ENCODE results near the gene RGL2. TPM values are rescaled to one million over a fixed set of nuclear protein-coding genes. Genes with fewer than 3 reads are reported as not detected.
A peak's percentile ranks its signal among the peaks of the same experiment; 100 is the strongest.
"Not testable (repeated sequence)": the region's sequence is repeated elsewhere in the genome, so short reads cannot be mapped to it uniquely, and the experiment has no call there.

RGL2 gene
- total RNA-seq, 2 experiments from 2014 or later = 27.2 to 67.6 TPM

DNA sequence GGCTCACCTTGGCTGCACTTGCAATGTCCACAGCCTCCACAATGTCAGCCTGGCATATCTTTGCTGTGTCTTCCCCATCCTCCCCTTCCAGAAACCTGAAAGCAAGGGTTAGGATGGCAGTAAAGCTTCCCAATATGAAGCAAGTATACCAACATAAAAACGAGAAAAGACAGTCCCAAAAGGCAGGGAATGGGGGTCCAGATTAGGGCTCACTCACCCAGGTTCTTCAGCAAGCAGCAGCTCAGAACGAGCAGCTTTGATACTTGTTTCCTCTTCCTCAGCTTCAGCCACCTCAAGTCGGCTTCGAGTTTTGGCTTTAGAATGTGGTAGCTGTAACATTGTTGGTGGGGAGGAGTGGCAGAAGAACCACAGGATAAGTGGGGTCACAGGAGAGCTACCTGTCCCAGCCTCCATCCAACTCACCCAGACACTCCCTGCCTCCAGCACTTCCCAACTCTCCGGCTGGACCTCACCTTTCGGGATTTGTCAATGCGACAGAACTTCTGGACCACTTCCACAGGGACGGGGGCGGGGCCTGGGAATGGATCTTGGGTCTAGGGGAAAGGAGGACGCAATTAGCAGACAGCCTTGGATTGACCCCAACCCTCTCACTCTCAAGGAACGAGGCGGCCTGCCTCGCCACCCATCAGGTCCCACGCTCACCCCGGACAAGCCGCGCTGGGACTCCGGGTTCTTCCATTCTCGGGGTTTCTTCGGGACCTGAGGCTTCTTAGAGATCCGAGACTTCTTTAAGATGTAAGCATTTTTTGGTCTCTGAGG lies 10.4 kb downstream of the RGL2 start:
- Histone ChIP-seq H3K4me3 (ENCODE audit: low read depth, low read length, poor library complexity, severe bottlenecking) (peak overlapping the region; percentile 86), H3K36me3 (ENCODE audit: insufficient read depth, low read length) (peaks cover 72% of the 10 kb centered on the region), H2AFZ (ENCODE audit: low read length) (peak overlapping the region; percentile 91), H3K9me2 (ENCODE audit: insufficient read depth, low read length) (no peaks in the 10 kb centered on the region), H3K4me1 (ENCODE audit: insufficient read depth, low read length, poor library complexity, severe bottlenecking) (peaks cover 24% of the 10 kb centered on the region), H3K9me3 (ENCODE audit: low read length) (no peaks in the 10 kb centered on the region), H3K4me2 (ENCODE audit: low read length) (peak overlapping the region; percentile 87), H4K20me1 (ENCODE audit: insufficient read depth, low read length) (no peaks in the 10 kb centered on the region), H3K79me2 (ENCODE audit: insufficient read depth, low read depth, low read length) (peaks cover 31% of the 10 kb centered on the region; the same call in 1 of the 2 replicates), H3K27ac (ENCODE audit: low read depth, low read length, poor library complexity, severe bottlenecking) (peak overlapping the region; percentile 46)
- intact Hi-C loops (cut with micrococcal nuclease; ENCODE audit: unreplicated experiment) = no loop called here
- DNase-seq (ENCODE audit: low spot score) = no peak
- CTCF ChIA-PET (ENCODE audit: unreplicated experiment) = interaction anchor here (0.5 to 1.6 kb wide), 3 partner anchors 10 to 1366 kb away, joined by 3 read pairs; partner anchors contain the start of gene RGL2
- POLR2A ChIA-PET = interaction anchor here (0.7 to 3.0 kb wide), 5 partner anchors 9 to 423 kb away, joined by 3 to 19 read pairs (median 8); partner anchors contain the start of genes B3GALT4, RGL2, RPS18 and VPS52
- BruUV-seq (replicated peaks) = TSS peak; percentile 85
- TF ChIP-seq, protein P1, sequence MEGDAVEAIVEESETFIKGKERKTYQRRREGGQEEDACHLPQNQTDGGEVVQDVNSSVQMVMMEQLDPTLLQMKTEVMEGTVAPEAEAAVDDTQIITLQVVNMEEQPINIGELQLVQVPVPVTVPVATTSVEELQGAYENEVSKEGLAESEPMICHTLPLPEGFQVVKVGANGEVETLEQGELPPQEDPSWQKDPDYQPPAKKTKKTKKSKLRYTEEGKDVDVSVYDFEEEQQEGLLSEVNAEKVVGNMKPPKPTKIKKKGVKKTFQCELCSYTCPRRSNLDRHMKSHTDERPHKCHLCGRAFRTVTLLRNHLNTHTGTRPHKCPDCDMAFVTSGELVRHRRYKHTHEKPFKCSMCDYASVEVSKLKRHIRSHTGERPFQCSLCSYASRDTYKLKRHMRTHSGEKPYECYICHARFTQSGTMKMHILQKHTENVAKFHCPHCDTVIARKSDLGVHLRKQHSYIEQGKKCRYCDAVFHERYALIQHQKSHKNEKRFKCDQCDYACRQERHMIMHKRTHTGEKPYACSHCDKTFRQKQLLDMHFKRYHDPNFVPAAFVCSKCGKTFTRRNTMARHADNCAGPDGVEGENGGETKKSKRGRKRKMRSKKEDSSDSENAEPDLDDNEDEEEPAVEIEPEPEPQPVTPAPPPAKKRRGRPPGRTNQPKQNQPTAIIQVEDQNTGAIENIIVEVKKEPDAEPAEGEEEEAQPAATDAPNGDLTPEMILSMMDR (conservative IDR thresholded peaks at IDR 0.05; ENCODE audit: low read length) = no peak
- no peak for TF ChIP-seq EZH2phosphoT487 (IDR thresholded peaks at IDR 0.05; ENCODE audit: borderline replicate concordance, low read depth, low read length)

DNA sequence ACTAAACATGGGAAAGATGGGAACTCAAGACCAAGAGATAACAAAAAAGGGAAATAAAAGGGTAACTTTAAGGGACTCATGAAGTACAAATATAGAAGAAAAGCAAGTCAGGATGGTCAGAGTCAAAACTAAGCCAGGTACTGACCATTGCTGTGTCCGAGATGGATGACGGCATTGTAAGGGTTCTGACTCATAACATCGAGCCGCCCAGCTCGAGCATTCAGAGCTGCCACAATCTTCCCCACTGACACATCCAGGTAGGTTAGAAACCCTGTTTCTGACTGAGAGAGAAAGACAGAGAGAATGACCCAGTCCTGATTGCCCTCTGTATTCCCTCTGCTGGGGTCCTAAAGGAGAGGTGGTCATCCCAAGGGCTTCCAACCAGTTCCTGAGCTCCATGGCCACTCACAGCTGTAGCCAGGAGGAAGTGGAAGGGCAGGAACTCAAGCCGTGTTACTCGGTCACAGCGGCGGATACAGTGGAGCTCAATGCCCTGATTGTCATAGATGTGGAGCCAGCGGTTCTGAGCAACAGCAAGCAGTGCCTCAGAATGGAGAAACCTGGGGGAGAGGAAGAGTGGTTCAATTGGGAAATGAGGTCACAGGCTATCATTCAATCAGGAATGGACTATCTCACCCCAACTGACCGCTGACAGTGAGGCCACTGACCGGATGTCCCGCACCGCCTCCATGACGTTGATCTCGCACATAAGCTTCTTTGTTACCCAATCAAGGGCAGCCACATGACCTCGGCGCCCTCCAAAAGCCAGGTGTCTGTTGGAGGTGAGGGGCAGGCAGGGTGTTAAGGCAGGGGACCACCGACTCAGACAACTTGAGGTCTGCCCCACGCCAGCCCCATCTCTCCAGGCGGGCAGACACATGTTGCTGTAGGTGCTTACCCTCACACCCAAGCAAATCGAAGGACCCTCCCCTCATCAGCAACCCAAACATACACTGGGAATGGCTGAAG lies 11.5 kb downstream of the RGL2 start:
- peaks cover 31% of the 10 kb centered on the region; the same call in 1 of the 2 replicates for H3K79me2 ChIP-seq (ENCODE audit: insufficient read depth, low read depth, low read length)
- H3K9me2 ChIP-seq (ENCODE audit: insufficient read depth, low read length) = no peaks in the 10 kb centered on the region
- H4K20me1 ChIP-seq (ENCODE audit: insufficient read depth, low read length) = no peaks in the 10 kb centered on the region
- ChIA-PET POLR2A (interaction anchor here (0.5 to 1.3 kb wide), 2 partner anchors 10 to 101 kb away, joined by 3 to 4 read pairs; partner anchors contain the start of gene B3GALT4), CTCF (ENCODE audit: unreplicated experiment) (no interaction called here)
- TF ChIP-seq, protein P1 (conservative IDR thresholded peaks at IDR 0.05; ENCODE audit: low read length) = no peak
- TF ChIP-seq EZH2phosphoT487 (IDR thresholded peaks at IDR 0.05; ENCODE audit: borderline replicate concordance, low read depth, low read length) = no peak
- intact Hi-C loops (cut with micrococcal nuclease; ENCODE audit: unreplicated experiment) = no loop called here
- H3K4me2 ChIP-seq (ENCODE audit: low read length) = peak overlapping the region; percentile 87
- no peak overlapping the region for H2AFZ ChIP-seq (ENCODE audit: low read length)
- H3K36me3 ChIP-seq (ENCODE audit: insufficient read depth, low read length) = peaks cover 70% of the 10 kb centered on the region
- H3K9me3 ChIP-seq (ENCODE audit: low read length) = no peaks in the 10 kb centered on the region
- no TSS peak for BruUV-seq (replicated peaks)
- no peak for DNase-seq (ENCODE audit: low spot score)
- peak overlapping the region; percentile 86 for H3K4me3 ChIP-seq (ENCODE audit: low read depth, low read length, poor library complexity, severe bottlenecking)
- H3K27ac ChIP-seq (ENCODE audit: low read depth, low read length, poor library complexity, severe bottlenecking) = no peak overlapping the region
- H3K4me1 ChIP-seq (ENCODE audit: insufficient read depth, low read length, poor library complexity, severe bottlenecking) = peaks cover 24% of the 10 kb centered on the region

DNA sequence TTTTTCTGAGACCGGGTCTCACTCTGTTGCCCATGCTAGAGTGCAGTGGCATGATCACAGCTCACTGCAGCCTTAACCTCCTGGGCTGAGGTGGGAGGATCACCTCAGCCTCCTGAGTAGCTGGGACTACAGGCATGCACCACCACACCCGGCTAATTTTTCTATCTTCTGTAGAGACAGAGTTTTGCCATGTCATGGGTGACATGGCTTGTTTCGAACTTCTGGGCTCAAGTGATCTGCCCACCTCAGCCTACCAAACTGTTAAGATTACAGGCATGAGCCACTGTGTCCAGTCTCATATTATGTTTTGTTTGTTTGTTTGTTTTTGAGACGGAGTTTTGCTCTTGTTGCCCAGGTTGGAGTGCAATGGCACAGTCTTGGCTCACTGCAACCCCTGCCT lies 13.5 kb downstream of the RGL2 start:
- H3K36me3 ChIP-seq (ENCODE audit: insufficient read depth, low read length) = peaks cover 68% of the 10 kb centered on the region
- CTCF ChIA-PET (ENCODE audit: unreplicated experiment); H3K9me2 ChIP-seq (ENCODE audit: insufficient read depth, low read length); H3K4me3 ChIP-seq (ENCODE audit: low read depth, low read length, poor library complexity, severe bottlenecking); POLR2A ChIA-PET; DNase-seq (ENCODE audit: low spot score); H2AFZ ChIP-seq (ENCODE audit: low read length); H3K4me2 ChIP-seq (ENCODE audit: low read length); H4K20me1 ChIP-seq (ENCODE audit: insufficient read depth, low read length); H3K4me1 ChIP-seq (ENCODE audit: insufficient read depth, low read length, poor library complexity, severe bottlenecking); H3K9me3 ChIP-seq (ENCODE audit: low read length); BruUV-seq (replicated peaks); intact Hi-C loops (cut with micrococcal nuclease; ENCODE audit: unreplicated experiment); H3K27ac ChIP-seq (ENCODE audit: low read depth, low read length, poor library complexity, severe bottlenecking): not testable (repeated sequence)
- peaks cover 24% of the 10 kb centered on the region; the same call in 1 of the 2 replicates for H3K79me2 ChIP-seq (ENCODE audit: insufficient read depth, low read depth, low read length)

Data from OCI-LY7 (cell line).